Measurements from ENCODE around the gene PLEKHJ1.

Gene PLEKHJ1

DNA sequence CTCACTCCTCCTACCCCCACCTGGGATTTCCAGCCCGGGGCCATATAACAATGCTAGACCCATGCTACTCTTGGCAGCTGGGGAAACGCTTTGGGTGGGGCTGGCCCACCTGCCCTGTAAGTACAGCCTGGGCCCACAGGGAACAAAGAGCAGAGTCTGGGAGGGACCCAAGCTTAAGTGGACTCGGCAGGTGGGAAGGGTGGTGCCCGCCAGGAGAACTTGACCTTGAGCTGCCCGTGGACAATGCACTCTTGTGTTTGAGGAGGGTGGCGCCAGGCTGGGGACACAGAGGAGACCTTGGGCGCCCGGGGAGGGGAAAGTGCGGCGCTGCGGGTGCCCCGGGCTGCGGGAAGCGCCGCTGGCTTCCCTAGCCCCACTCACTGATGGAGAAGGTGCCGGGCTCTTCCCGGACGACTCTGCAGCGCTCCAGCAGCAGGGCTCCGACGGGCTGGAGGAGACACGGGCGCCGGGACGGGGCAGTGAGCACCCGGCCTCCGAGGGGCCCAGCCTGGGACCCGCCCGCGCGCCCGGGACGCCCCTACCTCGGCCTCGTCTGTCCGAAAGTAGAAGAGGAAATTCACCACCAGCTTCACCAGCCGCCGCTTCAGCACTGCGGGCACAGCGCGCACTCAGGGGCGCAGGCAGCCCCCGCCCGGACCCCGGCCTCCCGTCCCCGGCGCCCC is 607 bp downstream of the PLEKHJ1 start:
- DNase-seq (ENCODE audit: low read depth in 2 of 2), result no peak

DNA sequence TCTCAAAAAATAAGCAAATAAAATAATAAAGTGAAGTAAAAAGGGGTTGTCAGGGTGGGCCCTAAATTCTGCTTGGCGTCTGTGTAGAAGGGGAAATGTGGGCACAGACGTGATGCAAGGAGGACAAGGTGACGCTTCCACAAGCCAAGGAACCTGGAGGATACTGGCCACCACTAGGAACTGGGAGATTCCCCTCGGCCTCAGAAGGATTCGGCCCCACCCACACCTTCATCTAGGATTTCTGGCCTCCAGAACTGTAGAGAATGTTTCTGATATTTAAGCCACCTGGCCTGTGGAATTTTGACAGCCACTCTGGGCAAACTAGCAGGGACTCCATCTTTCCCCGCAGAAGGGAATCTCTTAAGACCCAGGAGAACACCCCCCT is 1.1 kb downstream of the PLEKHJ1 start:
- DNase-seq (ENCODE audit: low read depth in 2 of 2), result no peak

DNA sequence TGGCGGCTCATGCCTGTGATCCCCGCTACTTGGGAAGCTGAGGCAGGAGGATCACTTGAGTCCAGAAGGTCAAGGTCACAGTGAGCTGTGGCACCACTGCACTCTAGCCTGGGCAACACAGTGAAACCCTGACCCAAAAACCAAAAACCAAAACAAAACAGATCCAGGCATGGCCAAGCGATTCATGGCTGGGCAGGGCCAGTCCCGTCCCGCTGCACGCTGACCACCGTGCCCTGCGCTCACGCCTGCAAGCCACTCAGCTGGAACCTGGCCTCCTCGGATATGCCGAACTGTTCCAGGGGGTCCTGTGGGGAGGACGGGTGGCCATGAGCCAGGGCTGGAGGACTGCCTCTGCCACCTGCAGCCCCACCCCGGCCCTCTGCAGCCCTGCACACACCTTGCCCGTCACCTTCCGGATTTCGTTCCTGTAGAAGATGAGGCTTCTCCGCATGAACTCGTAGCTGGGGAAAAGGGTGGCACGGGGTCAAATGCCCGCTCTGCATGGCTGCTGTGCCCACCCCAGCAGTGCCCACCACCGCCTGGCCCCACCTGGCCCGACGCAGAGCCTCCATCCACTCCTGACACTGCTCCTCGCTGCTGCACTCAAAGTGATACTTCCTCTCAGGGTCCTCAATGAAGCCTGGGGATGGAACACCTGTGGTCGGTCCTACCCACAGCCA is 2.4 kb downstream of the PLEKHJ1 start:
- DNase-seq (ENCODE audit: low read depth in 2 of 2), result no peak

DNA sequence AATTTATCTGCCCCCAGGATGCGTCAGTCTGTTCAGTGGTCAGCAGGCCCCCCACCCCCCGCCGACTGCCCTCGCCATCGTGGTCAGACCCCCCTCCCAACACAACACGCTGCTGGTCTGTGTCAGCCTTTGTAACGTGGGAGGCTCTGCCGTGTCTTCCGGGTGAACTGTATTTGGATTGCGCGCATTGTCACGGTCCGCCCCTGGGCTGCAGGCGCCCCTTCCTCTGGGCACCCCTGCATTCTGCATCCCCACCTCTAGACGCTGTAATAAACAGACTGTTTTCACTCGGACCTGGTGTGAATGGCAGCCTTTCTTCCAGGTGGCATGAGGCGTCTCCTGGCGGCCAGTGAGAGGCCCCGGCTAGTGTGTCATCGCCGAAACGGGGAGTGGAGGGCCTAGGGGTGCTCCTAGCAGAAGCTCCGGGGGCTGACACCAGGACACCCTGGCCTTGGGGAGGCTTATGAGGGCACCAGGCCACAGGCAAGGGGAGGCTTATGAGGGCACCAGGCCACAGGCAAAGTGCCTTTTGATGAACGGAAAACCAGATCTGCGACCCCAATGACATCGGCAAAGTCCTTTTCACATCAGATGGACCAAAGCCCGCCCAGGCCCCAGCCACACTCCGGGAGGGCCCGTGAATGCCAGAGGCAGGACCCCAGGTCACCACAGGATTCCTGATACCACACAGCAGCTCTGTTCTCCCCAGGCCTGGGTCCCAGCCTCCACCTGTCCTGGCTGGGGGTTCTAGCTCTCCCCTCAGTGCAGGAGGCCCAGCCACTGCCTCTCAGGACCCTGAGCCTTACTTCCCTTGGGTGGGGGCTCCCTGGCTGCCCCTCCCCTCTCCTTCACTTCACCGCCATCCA is 3.6 kb downstream of the PLEKHJ1 start:
- DNase-seq (ENCODE audit: low read depth in 2 of 2), result no peak

DNA sequence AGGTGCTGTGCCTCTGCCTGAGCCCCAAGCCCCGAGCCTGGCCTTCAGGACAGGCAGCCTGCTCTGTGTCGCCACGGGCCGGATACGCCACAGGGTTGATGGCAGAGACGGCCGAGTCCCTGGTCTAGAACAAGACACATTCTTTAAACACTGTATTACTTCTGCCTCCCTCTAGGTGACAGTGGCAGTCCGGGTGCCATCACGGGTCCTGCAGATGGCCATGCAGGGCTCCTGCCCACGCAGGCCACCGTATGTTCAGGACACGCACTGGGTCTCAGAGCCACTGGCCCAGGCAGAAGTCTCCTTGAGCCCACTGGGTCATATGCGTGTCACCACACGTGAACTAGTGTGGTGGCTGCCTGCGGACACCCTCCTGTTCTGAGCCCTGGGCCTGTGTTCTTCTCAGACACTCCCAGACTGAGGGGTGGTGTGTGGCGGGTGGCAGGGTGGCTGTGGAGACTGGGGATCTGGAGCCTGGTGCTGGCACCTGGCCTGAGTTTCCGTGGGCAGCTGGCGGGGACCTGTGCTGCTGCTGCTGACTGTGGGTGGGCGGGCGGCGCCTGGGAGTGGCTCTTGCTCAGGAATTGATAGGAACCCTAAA is 4.4 kb downstream of the PLEKHJ1 start:
- no peak for DNase-seq (ENCODE audit: low read depth in 2 of 2)

DNA sequence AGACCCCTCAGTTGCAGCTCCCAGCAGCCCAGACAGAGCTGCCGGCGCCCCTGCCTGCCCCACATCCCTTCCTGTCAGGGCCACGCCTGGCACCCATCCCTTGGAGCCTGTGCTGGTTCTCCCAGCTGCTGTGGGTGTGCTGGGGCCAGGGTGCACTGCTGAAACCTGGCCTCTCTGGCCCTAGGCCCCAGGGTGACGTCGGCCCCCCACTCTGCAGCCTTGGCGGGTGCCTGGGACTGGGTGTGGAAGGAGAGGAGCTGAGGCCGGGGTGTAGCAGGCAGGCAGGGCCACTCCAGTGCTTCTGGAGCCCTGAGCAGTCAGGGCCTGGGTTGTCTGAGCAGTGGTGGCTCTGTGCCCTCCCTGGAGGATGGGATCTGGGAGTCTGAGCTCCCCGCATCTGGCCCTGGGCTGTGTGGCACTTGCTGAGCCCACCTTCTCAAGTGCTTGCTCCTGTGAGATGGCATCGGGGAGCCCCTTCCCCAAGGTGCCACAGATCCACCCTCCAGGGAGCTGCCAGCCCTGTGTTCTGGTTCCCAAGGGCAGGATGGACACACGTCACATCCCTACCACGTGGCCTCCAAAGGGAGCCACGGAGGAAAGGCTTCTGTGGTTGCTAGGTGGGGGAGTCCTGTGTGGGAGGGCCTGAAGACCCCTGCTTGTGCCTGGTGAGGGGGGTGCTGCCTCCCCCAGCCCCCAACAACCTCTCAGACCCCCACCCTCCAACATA is 5.2 kb downstream of the PLEKHJ1 start:
- DNase-seq (ENCODE audit: low read depth in 2 of 2), result no peak

DNA sequence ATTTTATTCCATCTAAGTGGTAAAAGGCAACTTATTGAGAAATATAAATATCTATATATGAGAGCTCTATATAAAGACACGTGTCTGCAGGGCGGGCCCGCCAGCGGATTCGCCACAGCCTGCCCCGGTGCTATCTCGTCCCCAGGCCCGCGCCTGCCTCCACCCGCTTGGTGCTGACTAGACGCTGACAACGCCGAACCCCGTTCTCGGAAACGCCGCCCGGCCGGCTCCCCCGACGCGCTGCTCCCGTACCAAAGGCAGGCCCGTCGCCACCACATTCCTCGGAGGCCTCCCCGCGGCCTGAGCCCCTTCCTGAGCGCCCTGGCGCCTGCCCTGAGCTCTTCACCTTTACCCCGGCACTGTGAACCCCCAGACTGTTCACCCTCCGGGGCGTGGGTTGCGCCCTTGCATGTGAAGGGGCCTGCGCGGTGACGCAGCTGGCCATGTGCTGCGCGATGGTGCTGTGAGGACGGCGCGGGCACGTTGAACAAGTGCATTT is 6.0 kb downstream of the PLEKHJ1 start:
- no peak for DNase-seq (ENCODE audit: low read depth in 2 of 2)

DNA sequence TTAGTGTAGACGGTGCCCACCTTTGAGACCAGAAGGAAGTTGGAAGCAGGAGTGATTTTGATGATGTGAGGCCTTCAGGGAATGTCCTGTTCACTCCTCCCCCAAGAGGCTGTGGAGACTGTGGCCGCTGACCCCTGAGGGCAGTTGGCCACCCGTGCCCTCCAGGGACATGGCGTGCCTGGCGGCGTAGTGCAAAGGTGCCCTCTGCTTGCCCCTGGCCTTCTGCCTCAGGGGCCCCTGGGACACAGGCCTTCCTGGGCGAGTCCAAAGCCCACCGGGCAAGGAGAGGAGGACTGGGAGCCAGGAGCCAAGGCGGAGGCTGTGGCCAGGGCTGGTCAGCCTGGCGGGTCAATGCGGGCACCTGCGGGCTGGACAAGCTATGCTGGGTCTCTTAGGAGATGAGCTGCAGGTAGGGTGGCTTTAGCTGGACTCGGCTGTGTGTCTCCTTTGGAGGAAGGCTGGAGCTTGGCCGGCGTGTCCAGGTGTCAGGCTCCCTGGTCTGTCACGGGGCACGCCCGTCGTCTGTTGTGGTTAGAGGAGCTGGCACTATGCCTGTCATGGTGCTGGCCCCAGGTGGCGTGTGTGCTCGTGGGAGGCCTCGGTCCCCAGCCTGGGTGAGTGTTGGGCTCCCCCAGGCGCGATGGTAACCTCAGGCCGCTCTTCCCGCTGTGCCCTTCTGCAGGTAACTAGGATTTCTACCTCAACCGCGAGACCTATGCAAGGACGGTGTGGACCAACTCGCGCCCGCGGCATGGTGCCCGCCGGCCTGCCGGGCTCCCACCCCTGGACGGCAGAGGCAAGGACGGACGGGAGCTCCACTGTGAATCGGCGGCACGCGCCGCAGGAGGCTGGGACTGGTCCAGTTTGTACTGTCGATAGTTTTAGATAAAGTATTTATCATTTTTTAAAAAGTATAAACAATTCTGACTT is 6.8 kb downstream of the PLEKHJ1 start:
- DNase-seq (ENCODE audit: low read depth in 2 of 2), result no peak

DNA sequence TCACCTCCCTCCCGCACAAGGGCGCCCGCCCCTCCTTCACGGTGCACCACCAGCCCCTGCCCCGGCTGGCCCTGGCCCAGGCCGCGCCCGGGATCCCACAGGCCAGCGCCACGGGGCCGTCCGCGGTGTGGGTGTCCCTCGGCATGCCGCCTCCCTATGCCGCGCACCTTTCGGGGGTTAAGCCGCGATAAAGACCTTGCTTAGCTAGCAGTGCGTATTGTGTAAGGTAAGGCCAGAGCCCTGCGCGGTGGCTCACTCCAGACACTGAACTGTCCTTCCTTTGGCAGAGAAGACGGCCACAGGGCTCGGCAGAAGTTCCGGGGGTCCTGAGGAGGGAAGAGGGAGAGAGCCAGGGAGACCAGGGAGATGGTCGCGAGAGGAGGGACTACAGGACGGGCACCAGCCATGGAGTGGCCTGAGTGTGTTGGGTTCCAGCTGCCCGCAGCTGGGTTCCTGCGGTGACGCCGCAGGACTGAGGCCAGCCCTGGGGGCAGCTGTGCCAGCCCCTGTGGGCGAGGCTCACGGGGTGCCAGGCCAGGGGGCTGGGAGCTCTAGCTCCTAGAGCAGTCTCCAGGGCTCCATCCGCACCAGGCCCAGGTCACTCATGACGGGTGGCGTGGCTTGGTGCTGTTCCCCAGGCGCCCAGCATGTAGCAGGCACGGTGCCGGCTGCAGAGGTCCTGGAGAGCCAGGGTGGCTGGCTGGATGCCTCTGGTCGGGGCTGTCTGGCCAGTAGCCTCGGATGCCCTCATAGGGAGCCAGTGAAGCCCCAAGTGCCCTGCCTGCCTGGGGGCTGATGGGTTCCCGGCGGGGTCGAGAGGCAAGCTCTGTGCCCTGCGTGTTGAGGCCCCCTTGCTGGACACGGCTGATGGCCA is 7.7 kb downstream of the PLEKHJ1 start:
- DNase-seq (ENCODE audit: low read depth in 2 of 2), result no peak

DNA sequence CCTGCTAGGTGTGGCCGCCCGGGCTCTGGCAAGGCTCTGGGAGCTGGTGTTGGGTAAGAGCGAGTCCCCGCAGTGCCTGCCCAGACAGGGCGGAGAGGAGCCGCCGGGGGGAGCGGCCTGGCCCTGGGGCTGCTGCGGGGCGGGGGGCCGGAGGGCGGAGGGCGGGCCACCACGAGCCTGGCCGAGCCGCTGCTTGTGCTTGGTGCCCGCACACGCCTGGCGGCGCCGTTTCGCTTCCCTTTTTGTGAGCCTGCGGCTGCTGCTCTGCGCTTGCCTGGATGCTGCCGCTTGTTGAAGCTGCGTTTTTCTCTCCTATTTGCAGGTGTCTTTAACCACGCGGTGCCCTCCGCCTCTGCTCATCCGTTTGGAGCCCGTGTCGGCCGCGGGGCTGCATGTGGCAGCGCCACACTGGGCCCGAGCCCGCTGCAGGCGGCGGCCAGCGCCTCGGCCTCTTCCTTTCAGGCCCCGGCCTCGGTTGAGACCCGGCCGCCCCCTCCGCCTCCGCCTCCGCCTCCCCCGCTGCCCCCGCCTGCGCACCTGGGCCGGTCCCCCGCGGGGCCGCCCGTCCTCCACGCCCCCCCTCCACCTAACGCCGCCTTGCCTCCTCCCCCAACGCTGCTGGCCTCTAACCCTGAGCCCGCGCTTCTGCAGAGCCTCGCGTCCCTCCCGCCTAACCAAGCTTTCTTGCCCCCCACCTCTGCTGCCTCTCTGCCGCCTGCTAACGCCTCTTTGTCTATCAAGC is 8.5 kb downstream of the PLEKHJ1 start:
- no peak for DNase-seq (ENCODE audit: low read depth in 2 of 2)

DNA sequence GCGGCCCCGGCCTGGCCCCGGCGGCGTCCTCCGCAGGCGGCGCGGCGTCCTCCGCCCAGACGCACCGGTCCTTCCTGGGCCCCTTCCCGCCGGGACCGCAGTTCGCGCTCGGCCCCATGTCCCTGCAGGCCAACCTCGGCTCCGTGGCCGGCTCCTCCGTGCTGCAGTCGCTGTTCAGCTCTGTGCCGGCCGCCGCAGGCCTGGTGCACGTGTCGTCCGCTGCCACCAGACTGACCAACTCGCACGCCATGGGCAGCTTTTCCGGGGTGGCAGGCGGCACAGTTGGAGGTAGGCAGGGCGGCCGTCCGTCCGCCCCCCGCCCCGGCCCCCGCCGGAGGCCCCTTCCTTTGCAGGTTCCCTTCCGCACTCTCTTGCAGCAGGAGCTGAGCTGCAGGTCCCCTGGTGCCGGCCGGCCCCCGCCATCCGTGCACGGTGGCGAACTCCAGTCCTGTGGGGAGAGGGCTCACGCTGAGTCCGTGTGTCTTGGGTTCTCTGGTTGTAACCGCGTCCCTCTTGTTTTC is 9.2 kb downstream of the PLEKHJ1 start:
- DNase-seq (ENCODE audit: low read depth in 2 of 2), result no peak

DNA sequence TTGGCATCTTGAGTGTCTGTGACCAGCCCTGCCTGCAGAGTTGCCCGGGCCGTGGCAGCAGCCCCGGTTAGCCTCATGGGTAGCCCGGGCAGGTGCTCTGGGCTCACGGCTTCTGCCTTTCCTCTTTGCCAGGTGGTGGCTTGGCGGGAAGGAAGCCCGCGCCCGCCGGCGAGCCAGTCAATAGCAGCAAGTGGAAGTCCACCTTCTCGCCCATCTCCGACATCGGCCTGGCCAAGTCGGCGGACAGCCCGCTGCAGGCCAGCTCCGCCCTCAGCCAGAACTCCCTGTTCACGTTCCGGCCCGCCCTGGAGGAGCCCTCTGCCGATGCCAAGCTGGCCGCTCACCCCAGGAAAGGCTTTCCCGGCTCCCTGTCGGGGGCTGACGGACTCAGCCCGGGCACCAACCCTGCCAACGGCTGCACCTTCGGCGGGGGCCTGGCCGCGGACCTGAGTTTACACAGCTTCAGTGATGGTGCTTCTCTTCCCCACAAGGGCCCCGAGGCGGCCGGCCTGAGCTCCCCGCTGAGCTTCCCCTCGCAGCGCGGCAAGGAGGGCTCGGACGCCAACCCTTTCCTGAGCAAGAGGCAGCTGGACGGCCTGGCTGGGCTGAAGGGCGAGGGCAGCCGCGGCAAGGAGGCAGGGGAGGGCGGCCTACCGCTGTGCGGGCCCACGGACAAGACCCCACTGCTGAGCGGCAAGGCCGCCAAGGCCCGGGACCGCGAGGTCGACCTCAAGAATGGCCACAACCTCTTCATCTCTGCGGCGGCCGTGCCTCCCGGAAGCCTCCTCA is 9.9 kb downstream of the PLEKHJ1 start:
- DNase-seq (ENCODE audit: low read depth in 2 of 2), result no peak

DNA sequence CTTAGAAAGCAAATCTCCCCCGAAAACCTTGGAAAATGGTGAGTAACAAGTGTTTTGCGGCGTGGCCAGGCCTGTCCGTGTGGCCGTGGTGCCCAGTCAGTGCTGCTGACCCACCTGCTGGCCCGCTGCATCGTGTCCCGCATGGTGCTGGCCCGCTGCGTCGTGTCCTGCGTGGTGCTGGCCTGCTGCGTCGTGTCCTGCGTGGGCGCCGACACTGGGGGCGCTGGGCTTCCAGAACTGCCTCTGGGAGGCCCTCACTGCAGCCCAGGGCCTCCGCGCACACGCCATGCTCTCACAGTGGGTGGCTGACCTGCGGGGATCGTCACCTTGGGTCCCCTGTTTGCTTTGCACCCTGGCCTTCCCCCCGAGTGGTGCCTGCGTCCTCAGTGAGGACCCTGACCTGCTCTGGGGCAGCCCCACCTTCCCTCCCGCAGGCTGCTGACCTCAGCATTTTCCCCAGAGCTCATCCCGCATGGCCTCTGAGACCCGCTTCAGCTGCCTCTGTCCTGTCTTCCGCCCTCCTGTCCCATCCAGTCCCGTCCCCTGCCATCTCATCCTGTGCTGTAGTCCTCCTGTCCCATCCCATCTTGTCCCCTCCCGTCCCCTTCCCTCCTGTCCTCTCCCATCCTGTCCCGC is 10.6 kb downstream of the PLEKHJ1 start:
- no peak for DNase-seq (ENCODE audit: low read depth in 2 of 2)

DNA sequence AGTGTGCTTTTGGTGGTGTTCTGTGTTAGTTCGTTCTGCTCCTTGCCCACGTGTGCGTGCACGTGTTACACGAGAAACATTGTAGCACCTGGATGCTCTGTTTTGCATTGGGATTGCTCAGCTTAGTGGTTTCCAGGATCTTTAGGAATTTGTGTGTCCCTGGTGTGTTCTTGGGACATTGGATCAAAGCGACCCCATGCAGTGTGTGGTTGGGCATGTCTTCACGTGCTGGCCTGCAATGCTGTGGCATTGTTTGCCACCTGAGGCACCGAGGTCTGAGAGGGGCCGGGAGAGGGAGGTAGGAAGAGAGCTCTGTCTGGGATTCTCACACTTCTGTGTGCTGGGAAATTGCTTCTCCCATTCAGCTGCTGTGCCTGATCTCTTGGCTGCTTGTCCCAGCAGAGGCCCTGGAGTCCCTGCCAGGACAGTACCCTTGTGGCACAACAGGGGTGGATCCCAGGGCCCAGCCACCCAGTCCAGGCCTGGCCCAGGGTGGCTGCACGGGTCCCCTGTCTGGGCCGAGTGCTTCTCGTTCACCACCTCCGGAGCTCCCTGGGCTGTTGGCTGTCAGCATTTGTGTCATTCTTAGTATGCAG is 11.3 kb downstream of the PLEKHJ1 start:
- no peak for DNase-seq (ENCODE audit: low read depth in 2 of 2)

DNA sequence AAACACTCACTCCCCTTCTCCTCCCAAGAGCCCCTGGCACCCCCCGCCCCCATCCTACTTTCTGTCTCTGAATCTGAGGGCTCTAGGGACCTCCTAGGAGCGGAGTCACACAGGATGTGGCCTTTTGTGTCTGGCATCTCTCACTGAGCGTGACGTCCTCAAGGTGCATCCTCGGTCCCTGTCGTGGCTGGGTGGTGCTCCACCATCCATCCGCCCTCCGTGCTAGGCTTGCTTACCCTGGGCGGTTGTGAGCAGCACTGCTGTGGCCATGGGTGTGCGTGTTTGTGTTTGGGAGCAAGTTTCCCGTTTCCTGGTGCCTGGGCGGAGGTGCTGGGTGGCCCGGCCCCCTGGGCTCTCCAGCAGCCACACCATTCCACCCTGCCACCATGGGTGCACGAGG is 12.2 kb downstream of the PLEKHJ1 start:
- no peak for DNase-seq (ENCODE audit: low read depth in 2 of 2)

DNA sequence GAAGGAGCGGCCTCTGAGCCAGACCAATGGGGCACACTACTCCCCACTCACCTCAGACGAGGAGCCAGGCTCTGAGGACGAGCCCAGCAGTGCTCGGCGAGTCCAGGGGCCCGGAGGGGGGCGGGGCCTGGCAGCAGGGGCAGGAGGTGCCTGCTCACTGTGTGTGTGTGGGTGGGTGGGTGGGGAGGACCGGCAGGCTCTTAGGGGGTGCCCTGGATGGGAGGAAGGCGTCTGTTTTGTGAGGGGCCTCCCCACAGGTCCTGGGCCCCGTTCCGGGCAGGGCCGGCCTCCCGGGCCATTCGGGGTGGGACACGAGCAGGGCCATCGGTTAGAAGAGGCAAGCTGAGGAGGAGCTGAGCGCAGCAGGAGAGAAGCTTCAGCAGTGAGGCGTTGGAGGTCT is 12.7 kb downstream of the PLEKHJ1 start:
- no peak for DNase-seq (ENCODE audit: low read depth in 2 of 2)

DNA sequence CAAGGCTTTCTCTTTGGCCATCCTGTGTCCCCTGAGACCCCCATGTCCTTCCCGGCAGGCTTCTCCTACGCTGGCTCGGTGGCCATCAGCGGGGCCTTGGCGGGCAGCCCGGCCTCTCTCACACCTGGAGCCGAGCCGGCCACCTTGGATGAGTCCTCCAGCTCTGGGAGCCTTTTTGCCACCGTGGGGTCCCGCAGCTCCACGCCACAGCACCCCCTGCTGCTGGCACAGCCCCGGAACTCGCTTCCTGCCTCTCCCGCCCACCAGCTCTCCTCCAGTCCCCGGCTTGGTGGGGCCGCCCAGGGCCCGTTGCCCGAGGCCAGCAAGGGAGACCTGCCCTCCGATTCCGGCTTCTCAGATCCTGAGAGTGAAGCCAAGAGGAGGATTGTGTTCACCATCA is 14.2 kb downstream of the PLEKHJ1 start:
- DNase-seq (ENCODE audit: low read depth in 2 of 2), result no peak
